Panc1 (cell line): ENCODE results near the gene OR6C1. TPM values are rescaled to one million over a fixed set of nuclear protein-coding genes. Genes with fewer than 3 reads are reported as not detected.

Experiments
- ATAC-seq: fragments of 200-7000 bp; cut with Tn5 transposase; 2 replicates; pipeline ENCODE4 v1.9.1; 2020; ENCODE audit warnings: mild to moderate bottlenecking, moderate library complexity
- BruUV-seq: library from RNA; stranded (reverse); fragments of 400-500 nt; replicated peaks from 2 replicates; lab custom pipeline; 2021; lab: Mats Ljungman, UMichigan
- CTCF ChIA-PET: fragments of 300-600 bp; sonication (Branson Sonifier 250); formaldehyde crosslinking; loops from one replicate; lab custom pipeline; 2022; ENCODE audit warnings: antibody characterized with exemption; lab: Charles Lee
- POLR2A ChIA-PET: fragments of 300-600 bp; sonication (Branson Sonifier 250); formaldehyde crosslinking; loops from one replicate; lab custom pipeline; 2022; ENCODE audit warnings: antibody characterized with exemption; lab: Charles Lee
- DNase-seq: peaks from one replicate; pipeline ENCODE4 v3.0.0-alpha.2; 2010; ENCODE audit warnings: low read depth, low spot score
- H3K27ac ChIP-seq: 2 replicates; pipeline ENCODE4 v1.5.1; 2011; ENCODE audit warnings: mild to moderate bottlenecking, low read length, inconsistent platforms
- H3K27me3 ChIP-seq: fragments of 200-500 bp; sonication (Bioruptor generic); 2 replicates; pipeline ENCODE4 v1.6.0; 2014; ENCODE audit warnings: low read length, inconsistent platforms; ENCODE audit not compliant: control insufficient read depth, insufficient read depth
- H3K36me3 ChIP-seq: fragments of 200-500 bp; sonication (Bioruptor generic); 2 replicates; pipeline ENCODE4 v1.5.1; 2014; ENCODE audit warnings: inconsistent platforms, mild to moderate bottlenecking, low read length, moderate library complexity; ENCODE audit not compliant: control insufficient read depth, insufficient read depth
- H3K4me1 ChIP-seq: 2 replicates; pipeline ENCODE4 v1.5.1; 2011; ENCODE audit warnings: inconsistent platforms, mild to moderate bottlenecking, low read length, moderate library complexity; ENCODE audit not compliant: control insufficient read depth, insufficient read depth
- H3K4me3 ChIP-seq, 2 experiments: 2 replicates each; pipeline ENCODE4 v1.5.1; 2011 to 2012; ENCODE audit warnings: low read depth in 2 of 2, low read length in 2 of 2, mild to moderate bottlenecking in 2 of 2, inconsistent platforms in 1 of 2, moderate library complexity in 1 of 2
- H3K9me3 ChIP-seq: fragments of 200-500 bp; sonication (Bioruptor generic); 2 replicates; pipeline ENCODE4 v1.5.1; 2014; ENCODE audit warnings: low read depth, mild to moderate bottlenecking, inconsistent platforms, low read length, moderate library complexity; ENCODE audit not compliant: control insufficient read depth, insufficient read depth
- CTCF ChIP-seq: fragments of 450-650 bp; IDR thresholded peaks from 2 replicates; pipeline ENCODE4 v1.5.1; 2017; ENCODE audit warnings: mild to moderate bottlenecking
- POLR2AphosphoS5 ChIP-seq: IDR thresholded peaks from 2 replicates; pipeline ENCODE4 v1.6.1; 2012; ENCODE audit warnings: mild to moderate bottlenecking, low read depth, low read length, moderate library complexity
- REST ChIP-seq, 2 experiments: IDR thresholded peaks; 2 replicates each; pipeline ENCODE4 v1.6.1; 2011 to 2012; ENCODE audit warnings: low read depth in 2 of 2, control low read depth in 1 of 2, low read length in 1 of 2, mild to moderate bottlenecking in 1 of 2, moderate library complexity in 1 of 2; ENCODE audit not compliant: insufficient read depth in 1 of 2
- SIN3A ChIP-seq: IDR thresholded peaks from 2 replicates; pipeline ENCODE4 v1.6.1; 2012; ENCODE audit warnings: low read depth, mild to moderate bottlenecking, low read length, moderate library complexity, borderline replicate concordance; ENCODE audit not compliant: insufficient read depth
- TCF7L2 ChIP-seq: IDR thresholded peaks from 2 replicates; pipeline ENCODE4 v1.6.1; 2011; ENCODE audit warnings: mild to moderate bottlenecking, low read depth, low read length, inconsistent platforms
- in situ Hi-C: cut with HindIII; loops from 2 replicates; pipeline ENCODE4 v1.10.0; 2016; ENCODE audit warnings: low sequenced_read_pairs, low pct_unique_long_range_greater_than_20kb
- intact Hi-C: fragments of 100-400 bp; cut with micrococcal nuclease; formaldehyde crosslinking; loops from one replicate; pipeline ENCODE4 v1.10.0; 2022; ENCODE audit not compliant: unreplicated experiment
- total RNA-seq: library from RNA; stranded (reverse); gene quantifications from one replicate; pipeline ENCODE4 v1.2.1, GENCODE V29; 2021; ENCODE audit not compliant: unreplicated experiment

Gene OR6C1
- total RNA-seq, 1 experiment from 2014 or later = not detected

DNA sequence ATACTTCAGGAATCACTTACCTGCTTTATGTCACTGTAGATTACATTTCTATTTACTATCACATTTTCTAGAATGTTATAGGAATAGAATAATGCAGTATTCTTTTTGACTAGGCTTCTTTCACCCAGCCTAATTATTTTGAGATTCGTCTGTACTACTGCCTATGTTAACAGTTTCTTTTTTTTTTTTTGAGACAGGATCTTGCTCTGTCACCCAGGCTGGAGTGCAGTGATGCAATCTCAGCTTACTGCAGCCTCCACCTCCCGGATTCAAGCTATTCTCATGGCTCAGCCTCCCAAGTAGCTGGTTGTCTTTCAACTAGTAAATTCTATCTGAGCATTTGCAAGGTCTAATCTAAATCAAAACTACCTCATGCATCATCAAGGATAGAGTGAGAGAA, 24.1 kb upstream of the OR6C1 start:
- TF ChIP-seq POLR2AphosphoS5 (no peak), CTCF (no peak), SIN3A (no peak), REST (IDR thresholded peaks at IDR 0.05; ENCODE audit: insufficient read depth in 1 of 2, low read depth in 2 of 2, low read length in 1 of 2) (no peak), TCF7L2 (no peak)
- no TSS peak for BruUV-seq
- Histone ChIP-seq H3K27me3 (no peaks in the 10 kb centered on the region), H3K36me3 (no peaks in the 10 kb centered on the region), H3K4me1 (no peaks in the 10 kb centered on the region), H3K9me3 (no peaks in the 10 kb centered on the region), H3K4me3 (no peak overlapping the region), H3K27ac (no peak overlapping the region)
- in situ Hi-C loops (no loop called here), intact Hi-C loops (no loop called here)
- DNase-seq (no peak), ATAC-seq (no peak)
- ChIA-PET CTCF (no interaction called here), POLR2A (no interaction called here)

GRCh38 chr12:55296469-55296868, 17.7 kb upstream of the OR6C1 start, which contains the start of gene OR6C6:
Gene OR6C6 (minus strand): TSS chr12:55296569. CDS start chr12:55295232, 1,337 bp downstream.
- ATAC-seq (no peak), DNase-seq (no peak)
- Histone ChIP-seq H3K27me3 (no peaks in the 10 kb centered on the region; the same call in 1 of the 2 replicates), H3K4me1 (no peaks in the 10 kb centered on the region), H3K36me3 (no peaks in the 10 kb centered on the region), H3K27ac (no peak within 1 kb of the TSS), H3K9me3 (no peaks in the 10 kb centered on the region), H3K4me3 (no peak within 1 kb of the TSS)
- in situ Hi-C loops (no loop called here), intact Hi-C loops (no loop called here)
- TF ChIP-seq SIN3A (no peak), POLR2AphosphoS5 (no peak), REST (IDR thresholded peaks at IDR 0.05; ENCODE audit: insufficient read depth in 1 of 2, low read depth in 2 of 2, low read length in 1 of 2) (no peak), CTCF (no peak), TCF7L2 (no peak)
- BruUV-seq = no TSS peak
- CTCF ChIA-PET = no interaction called here
- POLR2A ChIA-PET = no interaction called here
